GM18861 (cell line): ENCODE measurements around the gene HBP1.
"Not testable (repeated sequence)": the region's sequence is repeated elsewhere in the genome, so short reads cannot be mapped to it uniquely, and the experiment has no call there.

ENCODE experiments used
- ATAC-seq: cut with Tn5 transposase; IDR thresholded peaks from one replicate; pipeline ENCODE4 v1.9.1; 2021; ENCODE audit not compliant: unreplicated experiment

HBP1 gene

DNA sequence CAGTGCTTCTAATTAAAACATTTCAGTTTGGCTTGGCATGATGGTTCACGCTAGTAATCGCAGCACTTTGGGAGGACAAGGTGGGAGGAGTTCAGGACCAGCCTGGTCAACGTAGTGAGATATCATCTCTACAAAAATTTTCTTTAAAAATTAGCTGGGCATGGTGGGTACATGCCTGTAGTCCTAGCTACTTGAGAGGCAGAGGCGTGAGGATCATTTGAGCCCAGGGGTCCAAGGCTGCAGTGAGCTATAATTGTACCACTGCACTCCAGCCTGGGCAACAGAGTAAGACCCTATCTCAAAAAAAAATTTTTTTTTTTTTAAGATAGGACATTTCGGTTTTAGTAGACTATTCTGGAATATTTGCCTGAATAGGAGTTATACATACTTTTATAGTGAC, 12.4 kb downstream of the HBP1 start:
- no peak for ATAC-seq

DNA sequence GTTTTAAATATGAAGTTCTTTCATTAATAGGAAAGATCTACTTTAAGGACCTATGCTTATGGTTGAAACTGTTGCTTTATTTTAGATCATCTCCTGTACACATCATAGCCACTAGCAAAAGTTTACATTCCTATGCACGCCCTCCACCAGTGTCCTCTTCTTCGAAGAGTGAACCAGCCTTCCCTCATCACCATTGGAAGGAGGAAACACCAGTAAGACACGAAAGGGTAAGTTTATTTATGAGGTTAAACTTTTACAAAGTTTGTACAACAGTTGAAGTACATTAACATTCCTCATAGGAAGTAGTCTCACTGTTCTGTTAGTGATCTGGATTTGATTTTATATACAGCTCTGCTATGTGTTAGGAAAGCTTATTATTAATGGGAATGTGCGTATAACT, 16.9 kb downstream of the HBP1 start:
- ATAC-seq, result no peak

DNA sequence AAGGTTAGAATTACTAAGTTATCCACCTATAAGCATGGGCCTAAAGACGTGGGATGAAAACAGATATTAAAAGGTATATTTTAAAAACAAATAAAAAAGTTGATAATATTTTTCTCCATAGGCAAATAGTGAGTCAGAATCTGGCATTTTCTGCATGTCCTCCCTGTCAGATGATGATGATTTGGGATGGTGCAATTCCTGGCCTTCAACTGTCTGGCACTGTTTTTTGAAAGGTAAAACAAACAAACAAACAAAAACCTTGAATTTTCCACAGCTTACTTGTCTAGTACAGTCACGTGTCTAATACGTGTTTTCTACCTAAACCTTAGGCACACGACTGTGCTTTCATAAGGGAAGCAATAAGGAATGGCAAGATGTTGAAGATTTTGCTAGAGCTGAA, 17.4 kb downstream of the HBP1 start:
- ATAC-seq, result no peak

DNA sequence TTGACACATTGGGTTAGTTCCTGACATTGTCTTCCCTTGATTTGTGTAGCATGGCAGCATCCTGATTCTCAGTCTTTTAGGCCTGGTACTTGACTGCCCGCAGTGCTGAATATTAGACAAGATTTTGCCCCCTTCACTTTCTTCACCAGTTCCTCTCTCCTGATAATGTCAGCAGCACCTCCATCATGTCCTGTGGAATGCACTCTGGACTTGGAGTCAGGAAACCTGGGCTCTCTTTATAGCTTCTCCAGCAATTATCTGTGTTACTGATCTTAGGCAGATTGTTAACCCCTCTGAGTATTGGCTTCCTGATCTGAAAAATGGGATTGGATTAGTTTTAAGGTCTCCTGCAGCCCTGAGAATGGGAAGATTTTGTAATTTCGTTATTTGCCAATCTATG, 19.0 kb downstream of the HBP1 start:
- ATAC-seq, result no peak

DNA sequence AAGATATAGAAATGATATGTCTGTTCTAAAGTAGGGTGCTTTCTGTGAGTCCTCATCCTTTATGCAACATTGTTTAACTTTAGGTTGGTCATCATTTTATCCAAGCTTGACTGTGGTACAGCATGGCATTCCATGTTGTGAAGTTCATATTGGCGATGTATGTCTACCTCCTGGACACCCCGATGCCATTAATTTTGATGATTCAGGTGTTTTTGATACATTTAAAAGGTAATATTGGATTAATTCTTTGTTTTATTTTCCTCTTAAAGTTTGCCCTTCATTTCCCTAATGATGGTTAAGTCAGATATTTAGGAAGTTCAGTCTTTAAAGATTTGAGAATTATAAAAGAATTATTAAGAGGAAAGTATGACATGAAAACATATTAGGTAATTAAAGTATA, 21.3 kb downstream of the HBP1 start:
- no peak for ATAC-seq

DNA sequence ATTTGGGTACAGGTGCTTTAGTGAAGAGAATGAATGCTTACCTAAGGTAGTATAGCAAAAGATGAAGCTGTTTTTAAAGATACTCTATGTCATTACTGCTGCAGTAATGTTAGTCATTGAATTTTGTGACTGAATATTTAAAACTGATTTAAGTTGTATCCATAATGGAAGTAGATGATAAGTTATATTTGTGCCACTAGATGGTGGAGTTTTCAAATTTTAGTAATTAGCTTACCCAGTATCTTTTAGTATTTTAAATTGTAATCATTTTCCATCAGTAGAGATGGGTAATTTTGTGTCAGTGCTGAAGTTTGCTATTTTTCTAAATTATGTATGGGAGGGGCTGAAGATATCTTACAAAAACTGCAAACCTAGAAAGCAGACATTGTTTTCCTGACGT, 25.2 kb downstream of the HBP1 start:
- no peak for ATAC-seq

DNA sequence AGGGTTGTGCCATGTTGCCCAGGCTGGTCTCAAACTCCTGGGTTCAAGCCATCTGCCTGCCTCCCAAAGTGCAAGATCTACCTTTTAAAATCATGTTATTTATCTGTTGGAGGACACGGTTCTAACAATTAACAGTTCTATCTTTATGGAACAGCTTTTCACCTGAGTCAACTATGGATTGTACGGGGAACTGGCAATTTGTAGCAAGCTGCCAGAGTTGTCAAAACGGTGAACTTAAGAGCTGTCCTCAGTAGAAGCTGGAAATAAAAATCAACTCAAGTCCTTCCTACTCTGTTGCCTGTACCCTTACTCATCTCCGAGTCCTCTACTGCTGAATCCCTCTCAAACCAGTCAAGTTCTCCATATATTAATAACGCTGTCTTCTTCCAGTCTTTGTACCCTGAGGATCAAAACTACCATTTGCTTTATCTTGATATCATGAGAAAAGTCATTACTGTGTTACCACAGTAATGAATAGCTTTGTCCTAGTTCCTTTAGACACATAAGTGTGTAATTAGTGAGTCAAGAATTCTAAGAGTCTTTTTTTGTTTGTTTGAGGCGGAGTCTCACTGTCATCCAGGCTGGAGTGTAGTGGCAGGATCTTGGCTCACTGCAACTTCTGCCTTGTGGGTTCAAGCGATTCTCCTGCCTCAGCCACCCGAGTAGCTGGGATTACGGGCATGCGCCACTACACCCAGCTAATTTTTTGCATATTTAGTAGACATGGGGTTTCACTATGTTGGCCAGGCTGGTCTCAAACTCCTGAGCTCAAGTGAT, 28.2 kb downstream of the HBP1 start:
- ATAC-seq, result no peak

DNA sequence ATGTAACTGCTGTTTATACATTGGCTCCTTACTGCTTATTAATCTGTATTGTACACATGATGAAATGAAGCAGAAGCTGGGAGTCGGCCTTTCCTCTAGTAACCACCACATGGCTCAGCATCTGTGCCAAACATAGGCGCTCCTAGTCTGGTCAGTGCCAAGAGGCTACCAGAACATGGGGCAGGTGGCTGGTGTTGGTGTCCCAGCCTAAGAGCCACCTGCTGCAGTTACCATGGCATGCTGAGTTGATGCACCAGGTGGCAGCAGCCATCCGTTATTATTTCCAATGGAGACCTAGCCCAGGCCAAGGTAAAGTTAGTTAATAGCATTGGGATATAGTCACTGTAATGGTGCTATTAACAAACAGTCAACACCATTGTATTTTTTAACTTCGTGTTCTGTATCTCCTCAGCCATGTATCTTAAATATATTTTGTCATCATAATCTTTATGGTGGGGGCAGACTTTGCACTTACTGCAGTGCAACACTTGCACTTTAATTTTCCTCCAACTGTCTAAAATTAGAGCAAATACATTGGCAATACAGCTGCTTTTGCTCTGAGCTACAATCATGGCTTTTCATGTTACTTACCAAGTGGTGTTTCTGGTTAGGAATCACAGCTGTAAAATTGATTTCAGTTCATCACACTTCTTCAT, 33.1 kb downstream of the HBP1 start:
- ATAC-seq, result no peak

DNA sequence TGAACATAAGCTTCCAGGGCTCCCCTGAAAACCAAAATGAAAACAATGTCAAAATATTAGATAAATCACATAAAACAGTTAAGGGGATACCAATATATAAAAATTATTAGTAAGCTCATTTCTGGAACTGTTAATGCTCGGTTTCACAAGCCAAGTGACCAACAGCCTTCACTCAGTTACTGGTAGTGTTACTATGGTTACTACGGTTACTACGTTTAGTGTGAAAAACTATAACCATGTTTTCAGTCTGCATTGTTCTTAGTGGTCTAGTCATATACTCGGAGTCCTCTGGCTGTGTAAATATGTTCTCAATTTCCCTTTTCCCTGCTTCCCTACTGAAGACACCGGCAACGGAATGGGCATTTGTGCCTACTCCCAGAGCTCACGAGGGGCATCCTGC, 34.8 kb downstream of the HBP1 start:
- ATAC-seq, result no peak

DNA sequence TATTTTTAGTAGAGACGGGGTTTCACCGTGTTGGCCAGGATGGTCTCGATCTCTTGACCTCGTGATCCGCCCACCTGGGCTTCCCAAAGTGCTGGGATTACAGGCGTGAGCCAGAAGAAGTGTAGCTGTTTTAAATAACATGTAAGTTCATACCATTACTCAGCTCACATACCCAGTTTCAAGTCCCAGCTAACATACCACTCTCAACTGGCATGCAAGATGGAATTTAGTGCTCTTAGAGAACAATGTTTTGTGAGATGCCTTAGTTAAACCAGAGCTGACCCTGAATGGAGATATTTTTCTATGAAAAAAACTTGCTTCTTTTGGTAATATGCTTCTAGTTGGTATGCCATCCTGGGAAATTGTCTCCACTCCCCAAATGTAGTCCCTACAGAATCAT, 37.3 kb downstream of the HBP1 start:
- no peak for ATAC-seq

DNA sequence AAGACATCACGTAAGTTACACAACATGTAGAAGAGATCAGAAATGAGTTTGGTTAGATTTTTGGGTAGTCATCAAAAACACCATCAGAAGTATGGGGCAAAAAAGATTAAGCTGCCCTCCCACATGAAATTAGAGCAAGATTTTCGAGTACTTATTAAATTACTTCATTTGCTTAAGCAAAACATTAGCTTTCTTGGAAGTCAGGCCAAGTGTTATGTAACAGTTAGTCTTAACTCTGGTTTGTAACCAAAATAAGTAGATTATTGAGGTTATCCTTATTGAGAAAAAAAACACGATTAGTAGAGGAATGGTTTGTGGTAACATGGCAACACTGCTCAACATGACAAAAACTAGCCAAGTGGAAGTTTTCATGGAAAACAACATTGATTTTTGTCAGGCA, 37.9 kb downstream of the HBP1 start:
- ATAC-seq, result no peak

DNA sequence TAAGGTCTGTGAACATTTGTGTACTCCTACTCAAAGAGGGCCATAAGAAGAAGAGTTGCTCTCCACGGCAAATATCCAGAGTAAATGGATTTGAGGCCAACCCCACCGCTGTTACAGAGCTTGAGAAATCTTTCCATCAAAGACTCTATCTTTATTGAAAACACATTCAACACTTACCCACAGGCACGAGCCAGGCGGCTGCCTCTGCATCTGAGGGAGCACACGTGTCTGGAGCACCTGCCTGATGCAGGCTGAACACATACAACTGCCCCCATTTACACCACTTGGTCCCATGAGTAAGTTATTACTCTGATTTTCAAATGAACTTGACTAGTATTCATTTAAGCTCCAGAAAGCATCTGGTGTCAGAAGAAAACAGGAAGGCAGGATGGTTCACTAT, 38.7 kb downstream of the HBP1 start:
- no peak for ATAC-seq

DNA sequence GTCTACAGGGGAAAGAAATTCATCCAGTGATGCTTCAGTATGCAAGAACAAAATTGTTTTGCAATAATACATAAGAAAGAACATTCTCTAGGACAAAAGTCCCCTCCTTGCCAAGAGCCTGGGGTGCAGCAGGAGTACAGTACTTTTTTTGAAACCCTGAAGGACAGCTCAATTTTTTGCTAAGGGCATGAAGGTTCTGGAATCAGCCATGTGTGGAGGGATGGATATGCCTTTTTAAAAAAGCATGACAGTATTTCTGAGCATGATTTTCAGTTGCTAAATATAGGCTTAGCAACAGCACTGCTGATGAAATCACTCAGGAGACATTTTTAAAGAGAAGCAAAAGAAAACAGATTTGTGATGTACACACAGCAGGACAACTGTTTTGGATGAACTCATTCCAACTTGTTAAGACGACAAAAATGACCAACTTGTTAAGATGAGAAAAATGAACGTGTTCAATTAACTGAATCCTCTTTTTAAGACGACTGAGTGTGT, 39.3 kb downstream of the HBP1 start:
- ATAC-seq, result no peak

DNA sequence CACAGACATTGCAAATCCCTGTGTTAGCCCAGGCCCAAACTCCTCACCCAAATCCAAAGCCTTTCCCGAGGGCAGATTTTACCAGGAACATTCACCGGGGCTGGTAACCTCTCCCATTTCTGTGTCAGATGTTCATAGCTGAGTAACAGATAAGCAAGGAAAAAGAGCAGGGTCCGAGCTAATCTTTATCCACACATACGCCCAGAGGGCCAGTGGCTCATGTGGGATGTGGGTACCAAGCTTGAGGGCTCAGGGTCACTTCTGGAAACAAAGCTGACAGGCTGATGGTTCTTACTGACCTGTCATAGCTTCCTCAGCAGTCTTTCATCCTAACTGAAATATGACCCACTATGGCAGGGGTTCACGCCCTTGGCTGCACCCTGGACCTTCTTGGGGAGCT, 39.8 kb downstream of the HBP1 start:
- no peak for ATAC-seq

DNA sequence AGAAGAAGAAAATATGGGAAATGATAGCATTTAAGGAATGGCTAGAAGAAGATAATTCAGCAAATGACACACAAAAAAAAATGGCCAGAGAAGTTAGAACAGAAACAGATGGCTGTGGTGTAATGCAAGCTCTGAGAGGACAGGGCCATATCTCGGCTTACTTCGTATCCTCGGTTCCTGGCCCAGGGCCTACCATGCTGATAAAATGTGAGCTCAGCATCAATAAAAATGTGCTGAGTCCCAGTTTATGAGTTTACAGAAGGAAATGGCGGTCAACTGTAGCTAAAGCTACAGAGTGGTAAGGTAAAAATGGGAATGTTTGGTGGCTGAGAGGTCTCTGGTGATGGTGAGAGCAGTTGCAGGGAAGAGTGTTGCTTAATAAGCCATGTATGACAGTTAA, 40.8 kb downstream of the HBP1 start:
- ATAC-seq, result no peak

DNA sequence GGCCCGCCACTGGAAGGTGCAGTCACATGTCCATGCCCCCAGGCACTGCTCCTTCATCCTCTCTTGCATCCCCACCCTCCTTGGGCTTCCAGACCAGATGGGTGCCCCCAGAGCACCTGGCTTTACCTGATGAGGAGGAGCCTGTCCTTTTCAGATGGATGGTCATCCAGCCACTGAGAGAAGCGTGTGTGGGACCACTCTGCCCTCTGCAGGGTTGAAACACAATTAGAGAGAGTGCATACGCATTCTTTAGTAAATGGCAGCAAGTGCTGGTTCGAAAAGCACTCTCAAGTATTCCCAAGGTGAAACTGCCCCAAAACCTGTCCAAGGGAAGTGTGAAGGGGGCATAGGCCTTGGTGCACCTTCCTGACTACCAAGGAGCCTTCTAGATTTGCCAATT, 41.6 kb downstream of the HBP1 start:
- no peak for ATAC-seq

DNA sequence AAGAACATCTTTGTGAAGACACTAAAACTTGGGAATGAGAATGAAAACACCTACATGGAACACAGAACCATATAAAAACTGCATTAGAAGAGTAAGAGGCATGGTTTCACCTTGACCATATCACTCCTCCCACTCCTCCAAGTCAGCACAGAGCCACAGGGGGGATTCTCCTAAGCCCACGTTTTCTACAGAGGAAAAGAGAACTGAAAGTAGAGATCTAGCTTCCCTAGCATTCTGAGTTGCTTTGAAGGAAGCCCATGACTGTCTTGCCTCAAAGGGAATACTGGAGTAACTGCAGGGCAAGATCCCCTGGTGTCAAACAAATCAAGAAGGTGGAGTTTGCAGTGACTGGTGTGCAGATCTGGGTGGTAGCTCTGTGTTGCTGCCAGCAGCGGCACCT, 43.9 kb downstream of the HBP1 start:
- no peak for ATAC-seq

DNA sequence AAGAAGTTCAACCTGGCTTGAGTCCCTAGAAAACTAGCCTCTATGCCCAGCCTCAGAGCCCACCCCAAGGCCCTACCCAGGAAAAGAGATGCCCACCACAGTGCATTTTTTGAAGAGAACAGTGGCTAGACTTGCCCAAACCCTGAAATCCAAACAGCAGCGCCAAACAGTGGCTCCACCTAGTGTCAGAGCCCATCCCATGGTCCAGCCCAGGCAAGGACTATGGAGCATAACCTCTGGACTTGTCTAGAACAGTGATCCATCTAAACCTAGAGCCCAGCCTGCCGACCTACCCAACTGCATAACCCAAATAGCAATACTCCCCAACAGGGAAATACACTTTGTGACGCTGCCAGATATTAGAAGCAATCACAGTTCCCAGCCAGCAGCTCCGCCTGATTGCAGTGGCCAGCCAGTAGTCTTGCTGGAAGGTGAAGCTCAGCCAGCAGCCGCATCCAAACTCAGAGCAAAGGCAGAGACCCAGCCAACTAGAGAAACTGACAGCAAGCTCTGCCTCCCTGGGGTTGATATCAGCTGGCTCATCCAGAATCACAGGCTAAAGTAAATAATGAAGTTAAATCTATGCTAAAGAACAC, 44.5 kb downstream of the HBP1 start:
- ATAC-seq, result no peak

DNA sequence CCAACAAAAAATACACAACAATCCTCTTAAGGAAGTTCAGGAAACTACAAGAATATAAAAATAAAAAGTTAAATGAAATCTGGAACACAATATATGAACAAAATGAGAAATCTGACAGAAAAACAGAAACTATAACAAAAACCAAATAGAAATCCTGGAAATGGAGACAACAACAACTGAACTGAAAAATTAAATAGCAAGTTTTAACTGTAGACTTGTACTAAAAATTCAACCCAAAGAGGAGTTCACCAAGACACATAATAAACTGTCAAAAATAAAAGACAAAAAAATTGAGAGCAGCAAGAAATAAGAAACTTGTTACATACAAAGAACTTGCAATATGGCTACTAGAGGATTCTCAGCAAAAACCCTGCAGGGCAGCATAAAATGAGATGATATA, 45.1 kb downstream of the HBP1 start:
- no peak for ATAC-seq

DNA sequence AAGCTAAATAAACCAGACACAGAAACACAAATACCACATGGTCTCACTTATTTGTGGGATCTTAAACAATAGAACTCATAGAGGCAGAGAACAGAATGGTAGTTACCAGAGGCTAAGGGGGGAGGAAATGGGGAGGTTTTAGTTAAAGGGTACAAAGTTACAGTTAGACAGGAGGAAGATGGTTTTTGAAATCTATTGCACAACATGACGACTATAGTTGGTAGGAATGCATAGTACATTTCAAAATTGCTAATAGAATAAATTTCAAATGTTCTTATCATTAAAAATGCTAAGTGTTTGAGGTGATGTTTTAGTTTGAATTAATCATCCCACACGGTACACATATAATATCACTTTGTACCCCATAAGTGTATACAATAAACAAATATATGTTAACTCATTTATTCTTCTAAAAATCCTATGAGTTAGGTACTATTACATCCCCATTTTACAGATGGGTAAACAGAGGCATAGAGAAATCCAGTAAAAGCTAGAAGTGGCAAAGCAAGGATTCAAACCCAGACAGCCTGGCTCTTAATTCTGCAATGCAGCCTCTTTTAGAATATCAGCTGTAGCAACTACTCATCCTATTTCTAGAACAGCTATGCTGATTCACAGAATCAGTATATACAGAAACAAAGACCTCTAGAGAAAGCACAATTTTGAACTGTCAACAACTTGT, 50.9 kb downstream of the HBP1 start:
- no peak for ATAC-seq

DNA sequence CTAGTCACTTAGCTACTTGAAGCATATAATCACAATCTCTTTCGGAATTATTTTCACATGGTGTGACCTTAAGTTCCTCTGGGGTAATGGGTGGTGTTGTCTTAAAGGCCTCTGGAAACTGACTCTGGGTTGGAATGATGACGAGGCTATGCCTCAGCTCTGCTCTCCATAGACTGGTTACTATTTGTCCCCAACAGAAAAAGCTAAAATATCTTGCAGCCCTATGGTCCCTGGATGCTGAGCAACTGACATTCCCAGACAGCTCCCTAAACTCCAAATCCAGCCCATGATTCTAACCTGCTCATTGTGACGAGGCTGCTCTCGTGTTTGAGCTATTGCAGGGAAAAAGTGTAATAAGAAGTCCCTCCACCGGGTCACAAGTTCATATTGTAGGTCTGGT, 51.6 kb downstream of the HBP1 start:
- no peak for ATAC-seq

DNA sequence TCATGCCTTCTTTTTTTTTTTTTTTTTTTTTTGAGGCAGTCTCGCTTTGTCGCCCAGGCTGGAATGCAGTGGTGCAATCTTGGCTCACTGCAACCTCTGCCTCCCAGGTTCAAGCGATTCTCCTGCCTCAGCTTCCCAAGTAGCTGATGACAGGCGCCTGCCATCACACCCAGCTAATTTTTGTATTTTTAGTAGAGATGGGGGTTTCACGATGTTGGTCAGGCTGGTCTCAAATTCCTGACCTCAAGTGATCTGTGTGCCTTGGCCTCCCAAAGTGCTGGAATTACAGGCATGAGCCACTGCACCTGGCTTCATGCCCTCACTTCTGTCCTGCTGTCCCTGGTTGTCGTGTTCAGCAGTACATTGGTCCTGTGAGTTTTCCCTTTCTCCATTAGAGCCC, 52.0 kb downstream of the HBP1 start:
- ATAC-seq, result not testable (repeated sequence)
